Astrocyte of the spinal cord (primary cell): ENCODE measurements around the gene SMYD3.

Experiments
- DNase-seq: peaks from one replicate; pipeline ENCODE4 v3.0.0; 2011; ENCODE audit warnings: low read depth, low spot score
- H3K4me3 ChIP-seq: 2 replicates; pipeline ENCODE4 v1.5.1; 2011; ENCODE audit warnings: low read depth, mild to moderate bottlenecking, low read length, moderate library complexity
- in situ Hi-C: cut with HindIII; loops from 2 replicates; pipeline ENCODE4 v1.10.0; 2017; ENCODE audit warnings: low sequenced_read_pairs
- TF ChIP-seq, protein P1 (sequence below): IDR thresholded peaks from 2 replicates; pipeline ENCODE4 v1.5.1; 2012; ENCODE audit warnings: low read depth, mild to moderate bottlenecking, low read length, inconsistent platforms

Gene SMYD3

GRCh38 chr1:246156847-246157246 lies 350.2 kb downstream of the SMYD3 start:
- in situ Hi-C loops: no loop called here
- TF ChIP-seq, protein P1, sequence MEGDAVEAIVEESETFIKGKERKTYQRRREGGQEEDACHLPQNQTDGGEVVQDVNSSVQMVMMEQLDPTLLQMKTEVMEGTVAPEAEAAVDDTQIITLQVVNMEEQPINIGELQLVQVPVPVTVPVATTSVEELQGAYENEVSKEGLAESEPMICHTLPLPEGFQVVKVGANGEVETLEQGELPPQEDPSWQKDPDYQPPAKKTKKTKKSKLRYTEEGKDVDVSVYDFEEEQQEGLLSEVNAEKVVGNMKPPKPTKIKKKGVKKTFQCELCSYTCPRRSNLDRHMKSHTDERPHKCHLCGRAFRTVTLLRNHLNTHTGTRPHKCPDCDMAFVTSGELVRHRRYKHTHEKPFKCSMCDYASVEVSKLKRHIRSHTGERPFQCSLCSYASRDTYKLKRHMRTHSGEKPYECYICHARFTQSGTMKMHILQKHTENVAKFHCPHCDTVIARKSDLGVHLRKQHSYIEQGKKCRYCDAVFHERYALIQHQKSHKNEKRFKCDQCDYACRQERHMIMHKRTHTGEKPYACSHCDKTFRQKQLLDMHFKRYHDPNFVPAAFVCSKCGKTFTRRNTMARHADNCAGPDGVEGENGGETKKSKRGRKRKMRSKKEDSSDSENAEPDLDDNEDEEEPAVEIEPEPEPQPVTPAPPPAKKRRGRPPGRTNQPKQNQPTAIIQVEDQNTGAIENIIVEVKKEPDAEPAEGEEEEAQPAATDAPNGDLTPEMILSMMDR: no peak
- DNase-seq: no peak
- no peak overlapping the region for H3K4me3 ChIP-seq

DNA sequence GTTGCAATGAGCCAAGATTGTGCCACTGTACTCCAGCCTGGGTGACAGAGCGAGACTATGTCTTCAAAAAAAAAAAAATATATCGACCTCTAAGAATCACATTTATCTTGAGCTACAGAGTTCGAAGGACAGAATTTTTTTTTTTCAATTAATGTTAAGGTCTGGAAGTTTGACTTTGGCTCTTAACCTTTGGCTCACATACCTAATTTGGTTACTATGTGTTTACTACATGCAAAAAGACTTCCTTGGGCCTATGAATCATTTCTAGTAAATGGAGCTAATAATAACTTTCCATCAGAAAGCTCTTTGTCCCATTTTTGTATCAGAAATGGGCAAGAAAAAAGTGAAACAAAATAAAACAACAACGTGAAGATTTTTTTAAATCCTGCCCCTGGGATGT lies 351.2 kb downstream of the SMYD3 start:
- in situ Hi-C loops: no loop called here
- TF ChIP-seq, protein P1: no peak
- no peak overlapping the region for H3K4me3 ChIP-seq
- DNase-seq: no peak

DNA sequence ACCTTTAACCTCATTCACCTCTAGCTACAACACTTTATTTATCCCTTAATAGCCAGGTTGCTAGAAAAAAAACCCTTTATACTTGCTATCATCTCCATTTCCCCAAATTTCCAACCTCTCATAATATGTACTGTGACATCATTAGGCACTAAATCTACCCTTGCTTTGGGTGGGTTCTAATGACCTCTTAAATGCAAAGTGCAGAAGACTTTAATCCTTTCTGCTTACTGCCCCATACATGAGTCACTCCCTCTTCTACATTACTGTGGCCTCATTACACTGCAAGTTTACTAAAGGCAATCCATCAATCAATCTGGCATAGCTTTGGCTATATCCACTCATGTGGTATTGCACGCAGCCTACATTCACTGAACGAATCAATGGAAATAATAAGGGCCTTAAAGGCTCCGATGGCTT lies 353.3 kb downstream of the SMYD3 start:
- in situ Hi-C loops: no loop called here
- TF ChIP-seq, protein P1: no peak
- H3K4me3 ChIP-seq: no peak overlapping the region
- DNase-seq: no peak

DNA sequence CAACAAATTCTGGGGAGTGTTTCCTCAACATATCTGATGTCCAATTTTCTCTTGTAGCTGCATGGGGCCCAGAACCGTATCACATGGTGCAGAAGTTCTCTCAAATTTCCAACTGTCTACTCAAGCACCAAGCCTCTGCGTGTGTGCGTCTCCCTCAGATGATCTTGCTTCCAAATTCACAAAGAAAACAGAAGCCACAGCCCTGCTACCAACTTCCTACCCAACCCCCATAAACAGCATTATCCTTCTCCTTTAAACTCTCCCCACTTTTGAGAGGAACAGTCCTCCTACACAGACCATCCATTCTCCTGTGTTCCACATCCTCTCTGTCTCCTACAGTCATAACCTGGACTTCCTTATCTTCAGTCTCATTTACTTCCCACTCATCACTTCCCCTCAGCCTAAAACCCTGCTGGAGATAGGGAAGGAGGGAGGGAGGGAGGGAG lies 354.1 kb downstream of the SMYD3 start:
- no peak for DNase-seq
- H3K4me3 ChIP-seq: no peak overlapping the region
- in situ Hi-C loops: no loop called here
- TF ChIP-seq, protein P1: no peak

- DNase-seq: peak; percentile 18
- TF ChIP-seq, protein P1: no peak
- no peak overlapping the region for H3K4me3 ChIP-seq
- in situ Hi-C loops: no loop called here
These were observed 355.2 kb downstream of the SMYD3 start for GRCh38 chr1:246151796-246152434.

- TF ChIP-seq, protein P1: no peak
- DNase-seq: no peak
- in situ Hi-C loops: no loop called here
- H3K4me3 ChIP-seq: no peak overlapping the region
These were observed 357.5 kb downstream of the SMYD3 start for GRCh38 chr1:246149543-246149942.
